ENCODE data around the gene CRIM1. TPM values are rescaled to one million over a fixed set of nuclear protein-coding genes. Genes with fewer than 3 reads are reported as not detected.

The CRIM1 gene
- total RNA-seq, 1 donor from 2014 or later: 103 TPM

- H3K36me3 ChIP-seq (ENCODE audit: control insufficient read depth, insufficient read depth, low read length): peaks cover 2% of the 10 kb centered on the region
- DNase-seq (ENCODE audit: low read depth): no peak
- no peaks in the 10 kb centered on the region for H3K27me3 ChIP-seq (ENCODE audit: control insufficient read depth, insufficient read depth, low read length)
- H3K4me3 ChIP-seq (ENCODE audit: low read depth, low read length): no peak overlapping the region
- TF ChIP-seq CTCF (IDR thresholded peaks at IDR 0.05; ENCODE audit: insufficient read depth, low read length, poor library complexity, severe bottlenecking): no peak
Measured at GRCh38 chr2:36463365-36463764, 107.8 kb downstream of the CRIM1 start.

- TF ChIP-seq CTCF (IDR thresholded peaks at IDR 0.05; ENCODE audit: insufficient read depth, low read length, poor library complexity, severe bottlenecking): no peak
- peaks cover 3% of the 10 kb centered on the region for H3K36me3 ChIP-seq (ENCODE audit: control insufficient read depth, insufficient read depth, low read length)
- DNase-seq (ENCODE audit: low read depth): no peak
- no peaks in the 10 kb centered on the region for H3K27me3 ChIP-seq (ENCODE audit: control insufficient read depth, insufficient read depth, low read length)
- no peak overlapping the region for H3K4me3 ChIP-seq (ENCODE audit: low read depth, low read length)
Measured at GRCh38 chr2:36464006-36464721, 108.6 kb downstream of the CRIM1 start.

- H3K36me3 ChIP-seq (ENCODE audit: control insufficient read depth, insufficient read depth, low read length): peaks cover 4% of the 10 kb centered on the region
- no peaks in the 10 kb centered on the region for H3K27me3 ChIP-seq (ENCODE audit: control insufficient read depth, insufficient read depth, low read length)
- TF ChIP-seq CTCF (IDR thresholded peaks at IDR 0.05; ENCODE audit: insufficient read depth, low read length, poor library complexity, severe bottlenecking): no peak
- no peak for DNase-seq (ENCODE audit: low read depth)
- no peak overlapping the region for H3K4me3 ChIP-seq (ENCODE audit: low read depth, low read length)
Measured at GRCh38 chr2:36466135-36466534, 110.6 kb downstream of the CRIM1 start.

GRCh38 chr2:36468463-36469105 is 113.0 kb downstream of the CRIM1 start:
- no peak for TF ChIP-seq CTCF (IDR thresholded peaks at IDR 0.05; ENCODE audit: insufficient read depth, low read length, poor library complexity, severe bottlenecking)

GRCh38 chr2:36469106-36469477 is 113.5 kb downstream of the CRIM1 start:
- peaks cover 3% of the 10 kb centered on the region for H3K36me3 ChIP-seq (ENCODE audit: control insufficient read depth, insufficient read depth, low read length)
- DNase-seq (ENCODE audit: low read depth): no peak
- no peaks in the 10 kb centered on the region for H3K27me3 ChIP-seq (ENCODE audit: control insufficient read depth, insufficient read depth, low read length)
- TF ChIP-seq CTCF (IDR thresholded peaks at IDR 0.05; ENCODE audit: insufficient read depth, low read length, poor library complexity, severe bottlenecking): no peak
- H3K4me3 ChIP-seq (ENCODE audit: low read depth, low read length): no peak overlapping the region

More at GRCh38 chr2:36468463-36469105, 113.0 kb downstream of the CRIM1 start:
- no peak for DNase-seq (ENCODE audit: low read depth)
- Histone ChIP-seq H3K4me3 (ENCODE audit: low read depth, low read length) (no peak overlapping the region), H3K36me3 (ENCODE audit: control insufficient read depth, insufficient read depth, low read length) (peaks cover 3% of the 10 kb centered on the region), H3K27me3 (ENCODE audit: control insufficient read depth, insufficient read depth, low read length) (no peaks in the 10 kb centered on the region)
